ENCODE results near the gene CTNND2.

DNA sequence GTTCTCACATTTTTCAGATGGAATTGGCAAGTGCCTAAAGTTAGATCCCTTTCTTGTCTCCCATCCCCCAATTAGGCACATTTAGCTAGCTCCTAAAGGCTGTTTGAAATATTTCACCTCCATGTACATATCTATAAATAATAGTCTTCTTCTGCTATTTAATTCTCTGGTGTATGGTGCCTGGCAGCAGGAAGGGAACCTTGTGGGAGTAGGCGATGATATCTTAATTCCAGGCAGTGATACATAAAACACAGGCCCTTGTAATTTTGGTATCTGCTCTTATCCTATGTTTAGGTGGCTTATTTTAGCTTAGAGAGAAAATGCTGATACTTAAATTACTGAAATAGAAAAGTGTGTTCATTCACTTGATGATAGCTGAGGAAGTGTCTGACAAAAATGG, 880.3 kb downstream of the CTNND2 start:
- TF ChIP-seq EZH2 (IDR thresholded peaks at IDR 0.05; ENCODE audit: borderline replicate concordance, low read depth, low read length, severe bottlenecking): no peak
- TF ChIP-seq, protein P1, sequence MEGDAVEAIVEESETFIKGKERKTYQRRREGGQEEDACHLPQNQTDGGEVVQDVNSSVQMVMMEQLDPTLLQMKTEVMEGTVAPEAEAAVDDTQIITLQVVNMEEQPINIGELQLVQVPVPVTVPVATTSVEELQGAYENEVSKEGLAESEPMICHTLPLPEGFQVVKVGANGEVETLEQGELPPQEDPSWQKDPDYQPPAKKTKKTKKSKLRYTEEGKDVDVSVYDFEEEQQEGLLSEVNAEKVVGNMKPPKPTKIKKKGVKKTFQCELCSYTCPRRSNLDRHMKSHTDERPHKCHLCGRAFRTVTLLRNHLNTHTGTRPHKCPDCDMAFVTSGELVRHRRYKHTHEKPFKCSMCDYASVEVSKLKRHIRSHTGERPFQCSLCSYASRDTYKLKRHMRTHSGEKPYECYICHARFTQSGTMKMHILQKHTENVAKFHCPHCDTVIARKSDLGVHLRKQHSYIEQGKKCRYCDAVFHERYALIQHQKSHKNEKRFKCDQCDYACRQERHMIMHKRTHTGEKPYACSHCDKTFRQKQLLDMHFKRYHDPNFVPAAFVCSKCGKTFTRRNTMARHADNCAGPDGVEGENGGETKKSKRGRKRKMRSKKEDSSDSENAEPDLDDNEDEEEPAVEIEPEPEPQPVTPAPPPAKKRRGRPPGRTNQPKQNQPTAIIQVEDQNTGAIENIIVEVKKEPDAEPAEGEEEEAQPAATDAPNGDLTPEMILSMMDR (IDR thresholded peaks at IDR 0.05; ENCODE audit: borderline replicate concordance, extremely low read depth, low read length, poor library complexity, severe bottlenecking): no peak

All from DND-41 (cell line).